GM18526 (cell line): ENCODE data around the gene ETV5.

Experiments
- POLR2A ChIP-seq: IDR thresholded peaks from 3 replicates; pipeline ENCODE4 v1.6.1; 2011; ENCODE audit not compliant: insufficient read length; ENCODE audit errors: extremely low read depth

Gene ETV5

DNA sequence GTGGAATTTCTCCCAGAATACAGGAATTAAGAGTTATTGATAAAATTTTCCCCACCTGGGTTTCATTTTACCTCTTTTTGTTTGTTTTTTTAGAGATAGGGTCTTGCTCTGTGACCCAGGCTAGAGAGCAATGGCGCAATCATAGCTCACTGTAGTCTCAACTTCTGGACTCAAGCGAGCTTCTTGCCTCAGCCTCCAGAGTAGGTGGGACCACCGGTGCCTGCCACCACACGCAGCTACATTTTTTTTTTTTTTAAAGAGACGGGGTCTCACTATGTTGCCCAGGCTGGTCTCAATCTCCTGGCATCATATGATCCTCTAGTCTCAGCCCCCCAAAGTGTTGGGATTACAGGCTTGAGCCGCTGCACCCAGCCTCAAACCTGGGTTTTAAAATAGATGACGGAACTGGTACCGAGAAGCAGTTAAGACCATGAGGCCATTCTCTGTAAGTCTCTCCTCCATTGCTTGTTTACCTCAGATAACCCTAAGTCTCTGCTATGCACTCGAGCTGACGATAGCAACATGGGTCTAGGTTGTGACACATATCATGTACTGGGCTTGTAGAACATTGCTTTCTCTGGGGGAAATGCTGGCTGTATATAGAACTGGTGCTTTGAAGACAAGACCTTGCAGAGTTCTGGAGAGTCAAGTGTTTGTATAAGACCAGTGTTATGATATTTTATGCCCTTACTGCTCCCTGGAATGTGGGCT lies 16.4 kb downstream of the ETV5 start:
- no peak for TF ChIP-seq POLR2A

DNA sequence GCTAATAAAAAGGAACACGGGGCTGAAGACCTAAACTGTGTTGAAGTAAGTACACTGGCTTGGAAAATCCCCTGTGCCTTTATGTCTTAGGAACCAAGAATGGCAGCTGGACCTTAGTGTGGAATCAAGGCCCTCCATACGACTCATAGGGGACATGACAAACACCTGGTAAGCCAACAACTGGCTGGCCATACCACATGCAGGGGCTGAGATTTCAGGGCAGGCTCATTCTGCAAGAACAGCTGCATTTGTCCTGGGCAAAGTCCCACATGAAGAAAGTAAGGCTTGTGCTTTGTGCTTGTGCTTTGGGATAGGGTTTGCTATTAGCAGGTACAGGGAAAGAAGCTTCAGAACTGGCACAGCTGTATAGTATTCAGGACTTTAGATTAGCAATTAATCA lies 18.0 kb downstream of the ETV5 start:
- TF ChIP-seq POLR2A = no peak

DNA sequence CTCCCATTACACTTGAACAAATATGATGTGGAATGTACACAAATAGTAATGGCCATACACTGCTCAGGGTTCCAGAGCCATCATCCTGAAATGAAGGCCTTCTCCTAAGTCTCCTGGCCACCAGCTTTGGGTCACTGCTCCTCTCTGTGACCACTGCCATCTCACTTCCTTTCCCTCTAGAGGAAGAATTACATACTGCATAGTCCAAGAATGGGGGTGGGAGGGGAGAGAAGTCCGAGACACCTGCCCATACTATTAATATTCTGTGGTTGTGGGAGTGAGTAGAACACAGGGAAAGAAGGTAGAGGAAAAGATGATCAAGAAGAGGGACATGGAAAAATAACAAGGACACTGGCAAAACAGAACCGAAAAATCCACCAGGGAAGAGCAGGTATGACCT lies 20.6 kb downstream of the ETV5 start:
- no peak for TF ChIP-seq POLR2A

DNA sequence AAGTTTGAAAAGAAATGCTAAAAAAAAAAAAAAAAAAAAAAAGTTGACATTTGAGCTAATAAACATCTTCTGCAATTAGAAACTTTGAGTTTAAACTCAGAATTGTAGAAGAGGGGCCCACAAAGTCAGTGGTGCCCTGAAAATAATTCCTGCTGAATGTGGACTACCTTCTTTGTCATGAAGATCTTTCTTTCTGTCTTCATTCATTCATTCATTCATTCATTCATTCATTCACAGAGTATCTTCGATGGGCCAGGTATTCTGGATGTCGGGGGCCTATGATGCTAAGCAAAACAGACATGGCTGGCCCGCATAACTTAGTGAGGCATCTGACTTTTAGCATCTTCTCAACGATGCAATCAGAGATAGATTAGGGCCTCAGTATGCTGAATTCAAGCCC lies 24.6 kb downstream of the ETV5 start:
- TF ChIP-seq POLR2A = no peak

DNA sequence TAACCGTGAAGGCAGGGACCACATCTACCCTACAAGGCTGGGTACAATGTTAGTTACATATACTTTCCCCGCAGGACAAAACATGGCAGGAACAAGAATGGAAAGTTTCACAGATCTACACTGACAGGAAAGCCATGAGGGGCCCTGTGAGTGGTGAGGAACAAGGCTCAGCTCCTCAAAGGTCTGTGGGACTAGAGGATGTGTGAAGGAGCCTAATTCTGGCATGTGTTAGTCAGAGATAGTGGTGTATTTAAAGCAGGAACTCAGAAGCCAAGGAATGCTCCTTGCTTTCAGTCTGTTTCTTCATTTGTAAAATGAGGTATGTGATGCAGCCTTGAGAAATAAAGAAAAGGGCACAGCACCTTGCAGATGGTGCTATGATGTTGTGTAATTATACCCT lies 25.1 kb downstream of the ETV5 start:
- TF ChIP-seq POLR2A = no peak

DNA sequence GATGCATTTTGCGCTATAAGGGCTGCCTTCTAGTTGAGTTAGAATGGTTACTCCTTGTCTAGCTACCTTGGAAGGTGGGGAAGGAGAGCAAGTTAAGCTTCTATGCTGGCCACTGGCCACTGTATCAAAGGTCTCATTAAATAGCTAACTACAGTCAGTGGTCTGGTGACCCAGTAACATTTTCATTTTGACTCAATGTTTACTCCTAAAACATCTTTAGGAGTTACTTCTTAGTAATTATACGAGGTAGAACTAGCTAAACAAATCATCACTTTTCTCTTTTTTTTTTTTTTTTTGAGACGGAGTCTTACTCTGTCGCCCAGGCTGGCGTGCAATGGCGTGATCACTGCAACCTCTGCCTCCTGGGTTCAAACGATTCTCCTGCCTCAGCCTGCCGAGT lies 26.7 kb downstream of the ETV5 start:
- no peak for TF ChIP-seq POLR2A

DNA sequence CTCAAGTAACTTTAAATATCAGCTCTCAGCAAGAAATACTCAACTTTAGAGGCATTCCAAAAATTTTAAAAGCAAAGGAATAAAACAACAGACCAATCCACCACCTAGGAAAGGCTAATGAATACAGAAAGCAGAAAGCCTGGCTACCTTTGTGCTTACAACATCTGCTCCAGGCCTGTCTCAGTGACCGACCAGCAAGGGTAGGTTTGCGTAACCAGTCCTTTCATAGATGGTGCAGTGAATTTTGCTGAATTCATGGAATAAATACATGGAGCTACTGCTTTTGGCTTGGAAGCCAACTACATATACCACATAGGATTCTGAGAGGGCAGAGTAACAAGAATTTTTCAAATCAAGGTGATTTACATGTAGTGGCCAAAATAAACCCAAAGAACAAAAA lies 27.2 kb downstream of the ETV5 start:
- no peak for TF ChIP-seq POLR2A

DNA sequence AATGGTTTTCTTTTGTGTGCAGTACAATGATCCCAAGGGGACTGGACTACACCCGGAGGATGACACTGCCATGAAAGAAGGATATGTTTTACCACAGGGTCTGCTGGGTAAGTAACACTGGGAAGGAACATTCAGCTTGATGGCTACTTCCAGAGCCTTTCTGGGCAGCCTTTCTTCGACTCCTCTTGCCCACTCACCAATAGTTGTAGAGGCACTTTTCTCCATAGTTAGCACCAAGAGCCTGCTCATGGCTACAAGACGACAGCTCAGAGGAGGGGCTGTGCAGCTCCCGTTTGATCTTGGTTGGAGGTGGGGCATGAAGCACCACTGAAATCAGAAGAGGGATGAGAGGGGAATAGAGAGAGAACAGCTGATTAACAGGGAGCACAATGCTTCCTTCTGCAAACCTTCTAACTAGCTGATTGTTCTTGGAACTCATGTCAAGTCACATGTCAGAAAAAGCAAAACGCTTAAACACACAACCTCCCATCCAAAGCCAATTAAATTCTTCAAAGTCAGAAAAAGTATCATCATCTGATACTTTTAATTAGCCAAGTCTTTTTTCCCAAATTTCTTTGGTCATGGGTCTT lies 27.9 kb downstream of the ETV5 start:
- no peak for TF ChIP-seq POLR2A

DNA sequence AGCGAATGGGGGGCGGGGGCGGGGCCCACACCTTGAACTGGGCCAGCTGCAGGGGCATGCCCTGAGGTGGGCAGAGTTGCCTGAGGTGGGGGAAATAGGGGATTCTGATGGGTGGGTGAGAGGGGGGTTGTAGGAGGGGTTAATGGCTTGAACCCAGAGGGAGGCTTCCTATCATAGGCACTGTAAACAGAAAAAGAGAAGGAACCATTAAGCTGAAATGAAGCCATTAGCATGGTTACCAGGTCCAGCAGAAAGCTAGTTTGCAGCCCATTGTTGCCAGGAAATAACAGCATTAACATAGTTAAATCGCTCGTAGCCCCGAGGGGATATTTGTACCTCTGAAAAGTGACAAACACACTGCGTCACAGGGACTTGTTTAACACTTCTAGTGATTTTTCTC lies 29.0 kb downstream of the ETV5 start:
- no peak for TF ChIP-seq POLR2A

DNA sequence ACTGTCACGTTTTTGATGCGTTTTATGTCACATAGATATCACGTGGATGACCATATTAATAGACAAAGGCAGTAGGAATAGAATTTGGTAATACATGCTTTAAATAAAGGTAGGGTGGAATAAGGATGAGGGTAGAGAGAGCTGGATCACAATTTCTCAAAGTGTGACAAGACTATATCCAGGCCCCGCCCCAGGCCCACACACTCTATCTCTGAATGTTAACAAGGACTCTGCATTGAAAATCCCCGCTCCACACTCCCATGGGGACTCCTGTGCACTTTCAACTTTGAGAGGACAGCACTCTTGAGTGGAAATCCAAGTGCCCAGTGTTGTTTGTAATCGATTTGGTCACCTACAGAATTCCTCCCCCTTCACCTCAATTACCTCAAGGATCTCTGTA lies 31.4 kb downstream of the ETV5 start:
- TF ChIP-seq POLR2A = no peak

DNA sequence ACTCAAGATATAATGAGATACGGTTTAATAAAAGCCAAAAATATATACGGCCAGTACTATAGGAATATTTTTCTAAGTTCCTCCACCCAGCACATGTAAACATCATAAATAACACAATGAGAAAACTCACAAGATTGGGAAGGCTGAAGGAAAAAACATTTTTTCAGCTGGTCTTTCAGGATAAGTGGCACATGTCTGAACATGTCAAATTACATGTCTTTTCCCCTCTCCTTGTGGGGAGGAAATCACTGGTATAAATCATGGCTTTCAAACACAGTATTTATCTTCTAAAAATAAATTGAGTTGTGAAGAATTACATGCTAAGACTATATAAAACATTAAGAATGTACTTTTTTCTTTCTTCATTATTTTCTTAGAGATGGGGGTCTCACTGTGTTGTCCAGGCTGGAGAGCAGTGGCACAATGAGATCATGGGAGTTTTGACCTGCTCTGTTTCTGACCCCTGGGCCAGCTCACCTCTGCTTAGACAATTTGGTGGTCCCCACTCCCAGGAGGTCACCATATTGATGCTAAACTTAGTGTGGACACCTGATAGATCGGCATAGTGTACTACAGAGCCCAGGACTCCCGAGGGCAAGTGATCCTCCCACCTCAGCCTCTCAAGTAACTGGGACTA lies 32.8 kb downstream of the ETV5 start:
- TF ChIP-seq POLR2A = no peak

DNA sequence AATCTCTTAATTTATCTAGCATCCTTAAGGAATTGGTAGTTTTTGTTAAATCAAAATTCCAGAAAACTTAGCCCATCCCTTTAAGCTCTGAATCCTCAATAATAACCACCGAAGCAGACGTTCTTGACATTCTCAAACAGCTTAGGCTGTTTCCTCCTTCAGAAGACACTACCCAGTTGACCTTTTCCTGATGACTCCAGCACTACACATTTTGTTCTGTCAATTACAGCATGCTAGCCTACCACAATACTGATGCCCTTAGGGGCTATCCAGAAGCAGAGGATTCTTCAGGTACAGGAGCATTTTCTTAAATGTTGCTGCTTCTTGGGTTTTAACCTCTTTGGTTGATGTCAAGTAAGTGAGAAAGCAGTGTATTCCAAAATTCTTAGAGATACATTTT lies 33.4 kb downstream of the ETV5 start:
- no peak for TF ChIP-seq POLR2A

DNA sequence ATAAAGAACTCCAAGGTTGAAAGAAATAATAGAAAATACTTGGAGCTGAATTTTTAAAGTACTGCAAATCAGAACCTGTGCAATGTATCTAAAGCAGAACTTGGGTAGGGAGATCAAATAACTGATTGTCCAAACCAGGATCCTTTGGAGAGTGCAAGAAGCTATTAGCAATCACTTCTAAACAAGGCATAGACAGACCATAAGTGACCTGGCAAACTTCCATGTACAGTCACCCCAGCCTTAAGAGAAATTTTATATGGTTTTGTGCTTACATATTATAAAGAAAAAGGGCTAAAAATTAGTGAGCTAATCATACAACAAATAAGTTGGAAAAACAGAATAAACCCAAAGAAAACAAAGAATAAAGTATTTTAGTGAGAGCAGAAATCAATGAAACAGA lies 35.2 kb downstream of the ETV5 start:
- no peak for TF ChIP-seq POLR2A

DNA sequence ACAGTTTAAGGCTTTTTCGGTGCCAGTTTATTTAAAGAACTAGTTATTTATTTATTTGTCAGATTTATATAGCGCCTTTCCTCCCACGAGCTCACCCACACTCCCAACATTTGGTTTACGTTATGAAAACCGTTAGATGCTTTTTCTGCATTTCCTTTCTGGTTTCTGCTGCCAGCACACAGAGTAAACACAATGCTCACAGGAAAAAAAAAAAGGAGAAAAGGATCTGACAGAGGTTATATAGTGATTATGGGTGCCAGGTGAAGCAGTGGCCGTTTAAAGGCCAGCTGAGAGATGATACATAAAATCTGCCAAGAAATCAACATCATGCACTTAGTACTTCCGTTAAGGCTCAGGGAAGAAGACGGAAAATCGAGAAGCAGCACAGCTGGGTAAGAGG lies 37.9 kb downstream of the ETV5 start:
- TF ChIP-seq POLR2A = no peak

DNA sequence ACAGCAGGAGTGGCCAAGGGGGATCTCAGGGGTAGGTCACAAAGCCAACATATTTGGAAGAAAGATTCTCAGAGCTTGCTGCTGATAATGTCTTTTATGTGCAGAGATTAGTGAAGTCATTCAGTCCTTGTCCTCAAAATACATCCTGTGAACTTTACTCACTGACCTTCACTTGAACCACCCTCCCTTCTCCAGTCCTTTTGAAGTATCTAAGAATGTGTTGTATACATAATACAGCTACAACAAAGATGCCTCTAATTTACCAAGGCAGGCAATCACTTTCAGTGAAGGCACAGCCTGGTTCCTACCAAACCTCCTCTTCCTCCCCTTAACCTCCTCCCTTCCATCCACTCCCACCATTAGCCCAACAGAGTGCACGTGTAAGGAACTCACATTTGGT lies 38.3 kb downstream of the ETV5 start:
- no peak for TF ChIP-seq POLR2A

DNA sequence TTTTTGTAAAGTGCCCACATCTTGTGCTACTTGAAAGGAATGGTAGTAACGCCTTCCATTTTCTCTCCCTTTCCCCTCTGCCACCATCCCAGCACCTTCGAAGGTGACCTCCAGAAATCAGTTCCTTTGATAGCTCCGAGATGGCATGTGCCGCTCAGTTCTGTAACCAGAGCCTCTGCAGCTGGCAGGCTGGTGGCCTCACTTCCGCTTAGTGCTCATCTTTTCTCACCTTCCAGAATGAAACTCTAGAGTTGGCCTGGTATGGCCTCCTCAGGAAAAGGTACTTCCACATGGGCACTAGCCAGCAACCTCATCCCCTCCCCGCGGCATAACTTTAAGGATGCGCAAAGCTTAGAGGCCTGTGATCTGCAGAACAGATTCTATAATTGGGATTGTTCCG lies 38.8 kb downstream of the ETV5 start:
- TF ChIP-seq POLR2A = no peak

DNA sequence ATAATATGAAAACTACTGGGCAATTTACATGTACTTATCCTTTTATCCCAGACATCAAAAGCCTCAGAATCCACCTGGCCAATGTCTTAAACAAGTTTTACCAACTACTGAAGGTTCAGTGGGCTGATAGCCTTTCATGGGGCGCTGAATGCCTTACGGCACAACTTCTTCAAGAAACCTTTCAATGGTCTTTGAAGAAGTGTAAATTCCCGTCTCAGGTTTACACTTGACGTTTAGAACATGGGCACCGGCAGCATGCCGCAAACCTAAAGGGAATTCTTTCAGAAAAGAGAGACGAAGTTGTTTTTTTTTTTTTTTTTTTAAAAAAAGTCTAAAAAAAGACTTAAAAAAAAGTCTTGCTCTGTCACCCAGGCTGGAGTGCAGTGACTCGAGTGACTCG lies 39.7 kb downstream of the ETV5 start:
- TF ChIP-seq POLR2A = no peak

DNA sequence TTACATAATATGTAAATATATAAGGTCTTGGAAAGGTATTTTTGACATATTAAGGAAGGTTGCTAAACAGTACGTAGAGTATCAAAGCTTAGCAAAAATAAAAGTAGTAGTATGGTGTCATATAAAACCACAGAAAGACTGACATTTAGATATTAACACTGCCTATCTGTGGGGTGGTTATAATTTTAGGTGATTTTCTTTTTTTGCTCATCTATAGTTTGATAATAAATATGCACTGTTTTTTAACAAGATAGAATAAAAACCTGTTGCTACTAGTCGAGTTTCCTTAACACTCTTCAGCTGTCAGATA lies 40.7 kb downstream of the ETV5 start:
- TF ChIP-seq POLR2A = no peak
